Raji (cell line): Measurements from ENCODE around the gene GTF2E1.

Experiments
- POLR2A ChIP-seq: IDR thresholded peaks from 2 replicates; pipeline ENCODE4 v1.6.1; 2011; ENCODE audit warnings: low read depth, low read length, control low read depth; ENCODE audit not compliant: insufficient read depth

GTF2E1 gene

DNA sequence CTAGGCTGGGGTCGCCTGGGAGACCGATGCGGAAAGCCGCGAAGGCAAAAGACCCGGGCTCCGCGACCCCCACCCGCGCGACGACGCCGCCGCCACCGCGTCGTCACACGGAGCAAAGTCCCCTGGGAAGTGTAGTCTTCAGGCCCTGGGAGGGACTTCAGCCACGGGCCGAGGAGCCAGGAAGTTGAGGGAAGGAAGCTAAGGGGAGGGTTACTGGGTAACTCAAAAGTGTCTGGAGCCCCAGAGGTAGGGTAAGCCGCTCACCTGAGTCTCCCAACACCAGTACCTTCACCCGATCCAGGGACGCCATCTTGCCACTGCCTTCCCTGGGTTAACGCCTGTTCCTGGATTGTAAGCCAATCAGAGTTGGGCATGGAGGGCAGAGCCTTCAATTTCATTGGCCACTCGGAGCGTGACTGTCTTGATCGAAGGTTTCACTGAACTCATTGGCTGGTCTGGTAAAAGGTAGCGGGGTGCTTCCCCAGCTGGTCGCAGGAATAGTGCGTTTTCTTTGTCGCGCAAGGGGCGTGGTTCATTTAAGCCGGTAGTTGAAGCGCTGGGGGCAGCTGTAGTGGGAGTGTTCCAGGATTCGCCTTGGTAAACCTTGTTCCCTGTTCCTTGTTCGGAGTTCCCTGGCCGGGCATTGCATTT is at the start of gene GTF2E1, which contains the start of gene RABL3:
GTF2E1 (plus strand) TSS at position 547 of the 651 bp plus-strand sequence. CDS start 7,809 bp downstream, outside the sequence.
RABL3 (minus strand) TSS at position 319 of the 651 bp plus-strand sequence; CDS start at position 310, 9 bp downstream.
- TF ChIP-seq POLR2A, result peak; percentile 72

DNA sequence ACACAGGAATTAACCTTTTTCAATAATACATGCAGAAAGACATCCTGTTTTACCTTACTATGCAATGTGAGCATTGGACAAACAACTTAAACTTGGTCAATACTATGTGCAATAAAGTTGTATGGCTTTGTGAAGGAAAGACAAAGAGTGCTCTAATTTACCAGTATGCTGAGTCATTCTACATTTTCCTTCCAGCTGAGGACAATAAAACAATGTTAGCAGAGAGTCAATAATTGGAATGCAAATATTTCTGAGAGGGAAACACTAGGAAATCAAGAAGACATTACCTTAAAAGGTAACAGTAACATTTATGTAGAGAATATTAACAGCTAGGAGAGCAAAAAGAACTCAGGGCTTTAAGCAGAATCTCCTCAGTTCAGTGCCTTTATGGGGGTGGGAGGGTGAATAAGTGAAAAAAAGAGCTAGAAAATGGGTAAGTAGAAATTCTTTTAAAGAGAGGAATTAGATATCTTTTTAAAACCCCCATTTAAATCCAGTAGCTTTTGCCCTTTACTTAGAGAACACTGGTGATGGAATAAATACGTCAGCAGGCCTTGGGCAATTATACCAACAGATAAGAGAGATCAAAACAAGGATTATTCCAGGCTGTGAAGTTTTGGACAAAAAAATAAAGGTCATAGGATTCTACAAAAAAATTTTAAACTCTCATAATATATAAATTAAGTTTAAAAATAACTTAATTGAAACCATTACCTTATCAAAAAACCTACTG is 48.9 kb upstream of the GTF2E1 start:
- no peak for TF ChIP-seq POLR2A

DNA sequence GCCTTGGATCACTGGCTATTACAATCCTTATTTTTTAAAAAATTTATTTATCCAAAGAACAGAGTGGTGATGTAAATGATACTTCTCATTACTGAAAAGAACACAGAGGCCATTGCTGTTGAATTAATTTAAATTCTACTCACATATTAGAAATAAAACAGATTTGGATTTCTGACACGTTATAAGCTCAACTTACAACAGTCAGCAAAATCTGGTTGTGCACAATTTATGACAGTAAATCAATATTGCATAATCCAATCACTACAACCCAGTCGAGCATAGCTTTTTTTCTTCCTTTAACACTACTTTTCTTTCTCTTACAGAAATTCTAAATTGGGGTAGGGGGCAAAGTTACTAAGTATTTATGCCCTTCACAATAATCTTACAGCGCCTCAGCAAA is 43.2 kb upstream of the GTF2E1 start:
- no peak for TF ChIP-seq POLR2A

DNA sequence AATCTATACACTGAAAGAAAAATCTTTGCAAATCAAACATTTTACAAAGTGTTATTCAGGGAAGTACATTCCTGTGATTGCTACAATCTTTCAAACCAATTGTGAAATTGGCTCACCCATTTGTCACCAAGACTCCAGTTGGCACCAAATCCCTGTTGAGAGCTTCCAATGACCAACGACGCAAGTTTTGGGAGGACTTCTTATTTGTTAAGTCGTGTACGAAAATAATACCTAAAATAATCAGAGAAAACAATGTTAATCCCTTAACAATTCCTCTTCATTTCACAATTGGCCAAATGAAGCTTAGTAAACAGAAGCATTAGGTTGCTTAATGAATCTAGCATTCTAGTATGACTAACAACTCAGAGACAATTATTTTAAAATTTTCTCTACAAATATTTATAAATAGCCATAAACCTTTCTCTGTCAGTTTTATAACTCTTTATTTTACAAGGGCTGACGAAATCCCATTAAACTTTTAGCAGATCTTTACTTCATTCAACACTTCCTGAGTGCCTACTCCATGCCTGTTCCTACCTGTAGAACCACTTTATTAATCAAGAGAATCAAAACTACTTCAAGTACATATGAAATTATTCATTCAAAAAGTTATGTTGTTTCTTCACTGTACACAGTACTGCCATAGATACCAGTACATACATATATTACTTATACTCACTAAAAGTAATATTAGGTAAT is 36.5 kb upstream of the GTF2E1 start:
- TF ChIP-seq POLR2A, result no peak

DNA sequence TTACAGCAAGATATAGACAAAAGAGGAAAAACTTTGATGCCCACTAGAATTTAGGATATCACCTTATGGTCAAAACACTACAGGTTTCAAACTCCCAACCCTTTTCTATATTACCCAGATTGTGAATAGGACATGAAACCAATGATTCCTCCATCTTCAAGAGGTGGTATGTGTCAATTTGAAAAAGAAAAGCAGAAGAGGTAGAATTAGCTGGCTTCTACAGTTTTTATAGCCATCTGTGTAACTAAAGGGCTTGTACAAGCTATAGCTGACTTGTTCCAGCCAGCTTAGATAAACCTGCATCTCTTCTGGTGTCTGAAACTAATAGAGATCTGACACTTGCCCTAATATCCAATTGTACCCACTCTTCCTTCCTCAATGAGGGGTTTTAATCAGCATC is 35.6 kb upstream of the GTF2E1 start:
- no peak for TF ChIP-seq POLR2A

DNA sequence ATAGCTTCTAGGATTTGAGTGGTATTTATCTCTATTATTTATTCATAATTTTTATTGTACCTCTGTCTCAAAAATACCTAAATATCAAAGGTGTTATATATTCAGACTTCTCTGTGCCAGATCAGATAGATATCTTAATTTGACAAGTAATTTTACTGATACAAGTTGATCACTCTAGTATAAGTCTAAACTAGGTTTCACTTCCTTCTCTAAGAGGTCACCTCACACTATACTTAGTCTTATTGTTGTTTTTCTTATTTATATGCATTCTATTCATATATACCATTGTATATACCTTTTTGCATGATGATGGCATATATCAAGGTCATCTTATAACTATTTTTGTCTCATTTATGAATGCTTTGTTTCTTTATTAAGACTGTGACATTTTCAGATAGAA is 34.1 kb upstream of the GTF2E1 start:
- TF ChIP-seq POLR2A, result no peak

DNA sequence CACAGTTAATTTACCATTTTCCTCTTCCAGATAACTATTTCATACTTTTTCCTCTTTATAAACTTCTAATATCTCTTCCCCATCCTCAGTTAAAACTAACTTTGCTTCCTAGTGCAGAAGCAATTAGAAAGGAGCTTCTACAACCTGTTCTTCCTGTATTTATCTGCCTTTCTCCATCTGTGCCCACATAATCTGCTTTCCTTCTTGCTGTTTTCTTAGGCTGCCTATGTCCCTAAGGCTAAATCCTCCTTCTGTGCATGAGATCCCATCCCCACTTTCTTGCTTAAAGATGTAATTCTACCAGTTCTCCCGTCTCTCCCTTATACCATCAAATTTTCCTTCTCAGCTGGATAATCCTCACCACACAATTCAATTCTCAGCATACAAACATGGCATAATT is 32.2 kb upstream of the GTF2E1 start:
- TF ChIP-seq POLR2A, result no peak

DNA sequence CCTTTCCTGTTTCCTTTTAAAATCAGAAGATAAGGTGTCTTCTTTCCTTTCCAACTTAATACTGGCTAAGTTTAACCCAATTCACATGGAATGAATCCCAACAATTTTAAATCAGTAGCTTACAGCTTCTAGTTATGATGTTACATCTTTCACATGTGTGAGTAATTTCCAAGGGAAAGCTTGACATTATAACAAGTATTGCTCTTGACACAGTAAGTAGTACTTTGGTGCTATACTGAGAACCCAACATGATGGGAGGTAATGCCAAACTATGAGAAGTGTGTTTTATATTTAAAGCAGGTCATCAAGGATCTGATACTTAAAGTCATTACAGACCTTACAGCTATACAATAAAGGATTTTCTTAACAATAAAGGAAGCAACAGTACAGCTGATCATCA is 29.3 kb upstream of the GTF2E1 start:
- TF ChIP-seq POLR2A, result no peak

DNA sequence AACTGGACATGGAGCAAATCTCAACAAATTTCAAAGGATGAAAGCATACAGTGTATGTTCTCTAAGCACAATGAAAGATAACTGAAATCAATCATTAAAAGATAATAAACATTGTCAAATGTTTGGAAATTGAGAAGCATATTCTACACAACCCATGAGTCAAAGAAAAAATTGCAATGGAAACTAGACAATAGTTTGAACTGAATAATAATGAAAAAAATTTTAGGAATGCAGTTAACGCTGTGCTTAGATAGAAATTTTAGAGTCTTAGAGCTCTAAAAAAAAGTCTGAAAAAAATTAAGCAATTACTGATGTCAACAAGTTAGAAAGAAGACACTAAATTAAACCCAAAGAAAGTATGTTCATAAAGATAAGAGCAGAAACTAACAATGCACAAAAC is 15.8 kb upstream of the GTF2E1 start:
- no peak for TF ChIP-seq POLR2A

DNA sequence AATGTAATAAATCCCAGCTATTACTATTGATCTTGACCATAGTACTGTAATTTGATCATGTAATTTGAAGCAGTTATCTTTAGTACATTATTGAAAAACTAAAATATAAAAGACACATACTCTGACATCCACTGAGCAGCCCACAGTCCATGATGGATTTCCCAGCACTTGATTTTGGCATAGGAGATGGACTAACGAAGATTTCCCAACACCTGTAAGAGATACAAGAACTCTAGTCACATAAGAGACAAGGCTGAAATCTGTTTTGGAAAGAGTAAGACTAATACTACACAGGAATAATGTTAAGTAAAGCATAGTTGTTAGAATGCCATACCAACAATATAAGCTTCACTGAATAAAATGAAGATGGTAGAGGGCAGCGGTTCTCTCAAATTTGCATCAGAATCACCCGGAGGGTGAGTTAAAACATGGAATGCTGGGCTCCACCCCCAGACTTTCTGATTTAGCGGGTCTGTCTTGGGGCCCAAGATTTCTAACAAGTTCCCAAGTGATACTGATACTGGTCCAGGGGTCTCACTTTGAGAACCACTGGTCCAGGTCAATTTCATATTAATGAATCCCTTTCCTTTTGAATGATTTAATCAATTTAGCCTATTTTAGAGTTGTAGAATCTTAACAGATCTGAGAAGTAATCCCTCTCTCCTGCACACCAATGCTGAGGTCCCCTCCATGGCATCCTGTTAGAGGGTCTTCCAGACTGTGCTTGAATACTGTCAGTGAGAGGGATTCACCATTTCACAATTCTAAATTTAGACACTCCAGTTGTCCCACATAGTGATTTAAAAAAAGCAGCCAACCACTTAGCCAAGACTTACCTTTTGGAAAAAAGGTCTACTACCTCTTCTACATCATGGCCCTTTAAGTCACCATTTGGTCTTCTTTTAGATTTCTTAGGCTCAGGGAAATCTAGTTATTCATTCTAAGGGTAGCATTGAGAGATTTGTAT is 11.7 kb upstream of the GTF2E1 start:
- no peak for TF ChIP-seq POLR2A

DNA sequence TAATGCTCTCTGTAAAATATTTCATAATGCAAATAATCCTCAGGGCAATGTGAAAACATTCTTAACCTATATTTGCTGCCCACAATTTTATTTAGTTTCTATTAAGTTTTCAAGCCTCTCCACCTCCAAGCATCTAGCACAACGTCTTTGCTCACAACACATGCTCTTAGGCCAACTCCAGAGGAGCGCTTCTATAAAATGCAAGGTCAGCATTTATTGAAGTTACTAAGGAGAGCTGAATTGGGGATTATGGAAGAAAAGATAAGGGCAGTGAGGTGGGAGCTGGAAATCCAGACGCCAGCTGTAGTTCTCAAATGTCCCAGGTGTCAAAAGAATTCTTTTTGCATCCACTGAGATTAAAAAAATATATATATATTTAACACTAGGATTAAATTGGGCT is 1.2 kb upstream of the GTF2E1 start:
- no peak for TF ChIP-seq POLR2A

DNA sequence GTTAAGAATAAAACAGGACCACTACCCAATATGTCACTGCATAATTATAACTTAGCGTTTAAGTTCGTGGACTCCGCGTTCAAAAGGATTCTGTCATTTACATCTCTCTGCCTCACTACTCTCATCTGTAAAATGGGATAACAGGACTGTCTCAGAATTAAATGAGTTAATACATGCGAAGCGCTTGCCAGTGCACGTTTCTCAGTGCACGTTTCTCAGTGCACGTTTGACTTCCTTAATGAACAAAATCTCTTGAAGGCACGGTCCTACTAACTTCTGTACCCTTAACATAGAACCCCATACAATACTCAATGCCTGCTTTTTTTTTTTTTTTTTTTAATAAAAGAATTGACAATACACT is 727 bp upstream of the GTF2E1 start:
- TF ChIP-seq POLR2A, result no peak

DNA sequence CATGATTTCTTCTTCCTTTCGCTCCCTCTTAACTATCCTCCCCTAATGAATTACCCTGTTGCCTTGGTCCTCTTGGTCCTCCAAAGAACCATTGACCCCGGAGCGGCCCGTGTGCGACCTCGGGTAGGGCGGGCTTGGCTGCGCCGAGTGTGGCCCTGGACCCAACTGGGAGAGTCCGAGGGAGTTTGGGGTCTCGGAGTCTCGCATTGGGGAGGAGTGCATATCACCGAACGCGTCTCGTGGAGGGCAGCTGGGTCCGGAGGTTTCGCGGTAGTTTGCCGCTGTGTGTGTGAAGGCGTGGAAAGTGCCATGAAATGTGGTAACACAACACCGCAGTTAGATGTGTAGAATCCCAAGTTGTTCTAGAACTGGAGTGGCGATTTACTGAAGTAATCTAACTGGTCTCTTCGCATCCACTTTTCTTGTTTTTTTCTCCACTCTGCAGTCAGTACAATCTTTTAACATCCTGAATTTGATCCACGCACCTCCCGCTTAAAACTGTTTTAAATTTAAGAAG is 363 bp downstream of the GTF2E1 start:
- TF ChIP-seq POLR2A, result no peak; the same call in 1 of the 2 replicates

DNA sequence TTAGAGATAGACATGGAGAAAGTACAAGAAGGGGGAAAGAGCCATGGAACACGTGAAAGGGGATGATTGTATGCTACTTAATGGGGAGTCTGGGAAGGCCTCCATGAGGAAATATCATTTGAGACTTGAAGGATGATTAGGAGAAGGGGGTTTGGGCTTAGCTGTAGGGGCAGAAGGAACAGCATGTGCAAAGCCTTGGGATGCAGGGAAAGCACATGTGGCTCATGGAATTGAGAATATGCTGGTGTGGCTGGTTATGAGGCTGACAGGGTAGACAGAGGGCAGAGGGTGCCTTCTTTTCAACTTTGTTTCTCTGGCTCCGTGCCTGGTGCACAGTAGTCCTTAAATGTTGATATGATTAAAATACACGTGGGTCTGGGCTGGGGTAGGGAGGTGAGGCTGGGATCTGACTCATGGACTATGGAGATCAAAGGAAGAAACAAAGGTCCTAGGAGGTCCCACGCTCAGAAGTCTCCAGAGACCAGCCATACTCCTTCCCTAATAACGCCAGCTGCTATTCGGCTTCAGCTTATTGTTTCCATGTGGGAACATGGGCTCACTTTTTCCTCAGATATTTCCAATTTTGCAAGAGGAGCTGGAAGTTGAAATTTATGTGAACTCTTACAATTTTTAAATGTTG is 1.1 kb downstream of the GTF2E1 start:
- no peak for TF ChIP-seq POLR2A
